Dendritic cell treated with granulocyte-macrophage colony-stimulating factor and Interleukin-4, amounts not matched to agents 40 ng/mL and 50 ng/mL, for 4 days (primary cell): ENCODE results near the gene LRRC8B.
A peak's percentile ranks its signal among the peaks of the same experiment; 100 is the strongest.
"Not testable (repeated sequence)": the region's sequence is repeated elsewhere in the genome, so short reads cannot be mapped to it uniquely, and the experiment has no call there.

Source experiments
- H3K27ac Mint-ChIP-seq: one replicate; pipeline ENCODE4 v1.8.0; 2022; ENCODE audit warnings: mild to moderate bottlenecking, mixed read lengths
- H3K27me3 Mint-ChIP-seq: one replicate; pipeline ENCODE4 v1.8.0; 2022; ENCODE audit warnings: mild to moderate bottlenecking, mixed read lengths
- H3K36me3 Mint-ChIP-seq: one replicate; pipeline ENCODE4 v1.8.0; 2022; ENCODE audit warnings: low read depth, mixed read lengths
- H3K4me1 Mint-ChIP-seq: one replicate; pipeline ENCODE4 v1.8.0; 2022; ENCODE audit warnings: low read depth, mixed read lengths
- H3K4me3 Mint-ChIP-seq: one replicate; pipeline ENCODE4 v1.8.0; 2022; ENCODE audit warnings: mild to moderate bottlenecking, moderate library complexity, mixed read lengths
- H3K9me3 Mint-ChIP-seq: one replicate; pipeline ENCODE4 v1.8.0; 2022; ENCODE audit warnings: mixed read lengths
- intact Hi-C: fragments of 100-400 bp; cut with micrococcal nuclease; formaldehyde crosslinking; loops from one replicate; pipeline ENCODE4 v1.15.0; 2022

The LRRC8B gene

DNA sequence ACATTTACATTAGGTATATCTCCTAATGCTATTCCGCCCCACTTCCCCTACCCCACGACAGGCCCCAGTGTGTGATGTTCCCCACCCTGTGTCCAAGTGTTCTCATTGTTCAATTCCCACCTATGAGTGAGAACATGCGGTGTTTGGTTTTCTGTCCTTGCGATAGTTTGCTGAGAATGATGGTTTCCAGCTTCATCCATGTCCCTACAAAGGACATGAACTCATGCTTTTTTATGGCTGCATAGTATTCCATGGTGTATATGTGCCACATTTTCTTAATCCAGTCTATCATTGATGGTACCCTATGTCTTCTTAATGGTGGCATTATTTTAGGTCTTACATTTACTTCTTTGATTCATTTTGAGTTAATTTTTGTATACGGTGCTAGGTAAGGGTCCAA is 14.6 kb upstream of the LRRC8B start:
- H3K4me3 Mint-ChIP-seq, intact Hi-C loops, H3K27ac Mint-ChIP-seq, H3K36me3 Mint-ChIP-seq, H3K27me3 Mint-ChIP-seq: not testable (repeated sequence)
- Mint-ChIP-seq H3K4me1 (peaks cover 11% of the 10 kb centered on the region), H3K9me3 (peaks cover 12% of the 10 kb centered on the region)

DNA sequence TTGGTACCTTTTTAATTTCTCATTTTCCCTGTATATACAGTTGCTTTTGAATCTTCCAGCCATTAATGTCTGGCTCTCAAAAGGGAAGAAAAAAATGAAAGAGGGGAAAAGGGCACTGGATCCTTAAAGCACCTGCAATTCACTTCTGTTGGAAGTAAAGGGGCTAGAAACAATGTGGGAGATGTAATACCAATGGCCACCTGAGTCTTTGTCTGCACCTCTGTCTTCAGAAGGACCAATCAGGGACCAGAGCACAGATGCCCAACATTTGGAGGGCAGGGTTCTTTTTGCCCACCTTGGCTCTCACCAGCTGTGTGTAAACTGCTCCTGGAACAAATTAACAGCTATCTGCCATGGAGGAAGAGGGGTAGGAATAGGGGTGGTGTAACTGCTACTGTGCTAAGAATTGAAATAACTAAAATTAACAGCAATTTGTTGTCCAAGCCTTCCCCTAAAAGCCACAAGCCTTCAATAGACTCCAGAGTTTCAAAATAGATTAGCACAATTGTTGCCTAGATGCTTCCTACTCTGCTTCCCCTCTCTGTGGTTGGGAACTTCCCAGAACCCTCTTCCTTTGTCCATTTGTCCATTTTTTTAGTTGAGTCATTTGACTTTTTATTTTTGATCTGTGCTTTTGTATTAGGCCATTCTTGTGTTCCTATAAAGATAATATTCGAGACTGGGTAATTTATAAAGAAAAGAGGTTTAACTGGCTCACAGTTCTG is 11.5 kb upstream of the LRRC8B start:
- intact Hi-C loops = no loop called here
- peaks cover 11% of the 10 kb centered on the region for H3K4me1 Mint-ChIP-seq
- H3K4me3 Mint-ChIP-seq = no peak overlapping the region
- no peaks in the 10 kb centered on the region for H3K36me3 Mint-ChIP-seq
- H3K27me3 Mint-ChIP-seq = no peaks in the 10 kb centered on the region
- H3K27ac Mint-ChIP-seq = no peak overlapping the region
- H3K9me3 Mint-ChIP-seq = peaks cover 6% of the 10 kb centered on the region

DNA sequence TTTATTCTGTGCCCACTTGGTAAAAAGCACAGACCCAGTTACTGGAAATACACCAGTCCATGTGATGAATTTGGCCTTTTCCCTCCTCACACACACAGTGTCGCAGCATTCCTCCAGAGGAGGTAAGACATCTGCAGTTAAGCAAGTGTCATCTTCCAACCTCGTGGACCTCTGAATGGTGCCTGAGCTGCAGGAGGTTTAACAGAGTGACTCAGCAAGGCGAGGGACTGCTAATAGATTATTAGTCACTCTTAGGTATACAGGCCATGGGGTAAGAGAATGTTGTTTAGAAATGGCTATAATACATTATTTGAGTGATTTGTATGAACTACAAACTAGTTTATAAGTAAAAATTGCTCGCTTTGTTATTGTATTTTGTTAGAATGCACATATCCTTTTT is 8.6 kb upstream of the LRRC8B start:
- intact Hi-C loops = no loop called here
- Mint-ChIP-seq H3K4me1 (peaks cover 11% of the 10 kb centered on the region), H3K27ac (no peak overlapping the region), H3K36me3 (no peaks in the 10 kb centered on the region), H3K9me3 (no peaks in the 10 kb centered on the region), H3K4me3 (no peak overlapping the region), H3K27me3 (no peaks in the 10 kb centered on the region)

DNA sequence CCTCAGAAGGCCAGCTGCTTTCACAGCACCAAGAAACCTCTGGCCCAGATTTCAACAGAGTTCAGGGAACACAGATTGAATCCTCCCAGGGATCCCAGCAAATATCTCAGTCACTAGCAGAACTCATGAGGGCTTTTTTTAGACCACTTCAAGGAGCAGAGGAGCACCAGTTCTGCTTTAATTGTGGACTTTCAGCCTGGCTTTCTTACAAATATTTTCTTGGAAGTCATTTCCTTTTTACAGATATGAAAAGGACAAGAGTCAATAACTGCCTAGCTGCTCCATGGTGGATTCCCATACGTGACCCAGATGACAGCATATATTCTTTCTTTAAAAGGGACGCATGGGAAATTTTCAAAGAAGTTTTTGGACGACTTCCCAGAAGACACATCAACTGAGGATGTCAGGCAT is 6.4 kb upstream of the LRRC8B start:
- Mint-ChIP-seq H3K4me1 (peaks cover 13% of the 10 kb centered on the region), H3K9me3 (no peaks in the 10 kb centered on the region), H3K36me3 (no peaks in the 10 kb centered on the region), H3K4me3 (no peak overlapping the region), H3K27ac (no peak overlapping the region), H3K27me3 (no peaks in the 10 kb centered on the region)
- intact Hi-C loops = no loop called here

DNA sequence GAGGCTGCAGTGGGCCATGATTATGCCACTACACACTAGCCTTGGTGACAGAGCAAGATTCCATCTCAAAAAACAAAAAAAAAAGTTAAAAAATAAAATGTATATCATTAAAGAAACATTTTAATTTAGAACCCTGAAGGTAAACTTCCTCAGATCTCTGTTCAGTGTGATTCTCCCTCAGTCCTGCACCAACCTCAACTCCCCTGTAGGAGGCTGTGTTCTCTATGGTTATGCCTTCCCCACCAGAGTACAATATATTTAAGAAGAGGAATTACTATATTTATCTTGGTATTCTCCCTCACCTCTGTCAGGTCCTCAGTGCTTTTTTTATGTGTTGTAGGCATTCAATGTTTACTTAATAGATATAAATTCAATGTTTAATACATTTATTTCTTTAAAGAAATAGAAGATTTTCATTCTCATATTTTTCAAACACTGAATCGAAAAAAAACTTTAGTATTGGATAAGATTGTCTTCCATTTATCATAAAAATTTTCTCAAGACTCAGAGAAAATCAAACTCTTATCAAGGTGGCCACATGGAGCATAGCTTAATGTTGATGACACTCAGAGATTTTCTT is 4.8 kb upstream of the LRRC8B start:
- no peak overlapping the region for H3K4me3 Mint-ChIP-seq
- H3K4me1 Mint-ChIP-seq = peaks cover 17% of the 10 kb centered on the region
- peaks cover 2% of the 10 kb centered on the region for H3K36me3 Mint-ChIP-seq
- H3K27ac Mint-ChIP-seq = no peak overlapping the region
- peaks cover 3% of the 10 kb centered on the region for H3K27me3 Mint-ChIP-seq
- H3K9me3 Mint-ChIP-seq = no peaks in the 10 kb centered on the region
- intact Hi-C loops = loop anchor here (1.0 kb wide), 1 partner anchor 79 kb away; no protein-coding TSS in a partner anchor

DNA sequence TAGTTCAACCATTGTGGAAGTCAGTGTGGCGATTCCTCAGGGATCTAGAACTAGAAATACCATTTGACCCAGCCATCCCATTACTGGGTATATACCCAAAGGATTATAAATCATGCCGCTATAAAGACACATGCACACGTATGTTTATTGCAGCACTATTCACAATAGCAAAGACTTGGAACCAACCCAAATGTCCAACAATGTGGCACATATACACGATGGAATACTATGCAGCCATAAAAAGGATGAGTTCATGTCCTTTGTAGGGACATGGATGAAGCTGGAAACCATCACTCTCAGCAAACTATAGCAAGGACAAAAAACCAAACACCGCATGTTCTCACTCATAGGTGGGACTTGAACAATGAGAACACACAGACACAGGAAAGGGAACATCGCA is 2.7 kb upstream of the LRRC8B start:
- H3K9me3 Mint-ChIP-seq, H3K27ac Mint-ChIP-seq, H3K4me3 Mint-ChIP-seq, intact Hi-C loops, H3K27me3 Mint-ChIP-seq: not testable (repeated sequence)
- Mint-ChIP-seq H3K36me3 (peaks cover 10% of the 10 kb centered on the region), H3K4me1 (peaks cover 17% of the 10 kb centered on the region)

DNA sequence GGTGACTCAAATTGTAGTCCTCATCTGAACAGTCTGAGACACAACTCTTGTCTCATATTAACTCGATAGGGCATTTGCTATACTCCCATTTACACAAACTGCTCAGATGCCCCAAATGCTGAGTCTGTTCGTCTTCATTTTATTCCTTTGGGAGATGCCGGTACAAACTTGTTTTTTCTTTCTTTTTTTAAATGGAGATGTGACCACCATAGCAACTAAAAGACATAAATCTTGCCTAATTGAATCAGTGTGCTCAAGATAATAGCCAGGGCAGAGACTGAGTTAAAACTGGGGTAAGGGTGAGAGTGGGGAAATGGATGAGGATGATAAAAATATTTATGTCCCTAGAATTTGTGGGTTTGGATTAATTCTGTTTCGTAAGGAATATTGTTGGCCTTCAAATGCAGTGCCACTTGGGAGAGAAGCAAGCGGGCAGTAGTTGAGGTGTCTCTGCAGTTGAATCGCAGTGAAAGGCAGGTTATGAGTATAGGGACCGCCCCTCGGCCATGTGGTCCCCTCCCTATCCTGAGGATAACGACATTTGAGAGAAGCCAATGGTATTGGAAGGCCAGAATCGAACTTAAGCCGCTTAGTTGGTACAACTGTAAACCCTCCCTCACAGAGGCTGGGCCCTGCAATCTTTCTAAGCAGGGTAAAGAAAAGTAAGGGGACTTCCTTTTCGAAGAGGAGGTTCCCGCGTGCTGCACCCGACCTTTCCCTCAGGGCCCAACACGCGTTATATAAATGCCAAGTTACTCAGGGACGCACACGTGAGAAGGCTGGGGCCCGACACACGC is 859 bp upstream of the LRRC8B start:
- Mint-ChIP-seq H3K27ac (peak overlapping the region; percentile 93), H3K36me3 (peaks cover 10% of the 10 kb centered on the region), H3K9me3 (no peaks in the 10 kb centered on the region), H3K4me1 (peaks cover 17% of the 10 kb centered on the region), H3K27me3 (peaks cover 3% of the 10 kb centered on the region), H3K4me3 (peak overlapping the region; percentile 85)
- intact Hi-C loops = no loop called here

DNA sequence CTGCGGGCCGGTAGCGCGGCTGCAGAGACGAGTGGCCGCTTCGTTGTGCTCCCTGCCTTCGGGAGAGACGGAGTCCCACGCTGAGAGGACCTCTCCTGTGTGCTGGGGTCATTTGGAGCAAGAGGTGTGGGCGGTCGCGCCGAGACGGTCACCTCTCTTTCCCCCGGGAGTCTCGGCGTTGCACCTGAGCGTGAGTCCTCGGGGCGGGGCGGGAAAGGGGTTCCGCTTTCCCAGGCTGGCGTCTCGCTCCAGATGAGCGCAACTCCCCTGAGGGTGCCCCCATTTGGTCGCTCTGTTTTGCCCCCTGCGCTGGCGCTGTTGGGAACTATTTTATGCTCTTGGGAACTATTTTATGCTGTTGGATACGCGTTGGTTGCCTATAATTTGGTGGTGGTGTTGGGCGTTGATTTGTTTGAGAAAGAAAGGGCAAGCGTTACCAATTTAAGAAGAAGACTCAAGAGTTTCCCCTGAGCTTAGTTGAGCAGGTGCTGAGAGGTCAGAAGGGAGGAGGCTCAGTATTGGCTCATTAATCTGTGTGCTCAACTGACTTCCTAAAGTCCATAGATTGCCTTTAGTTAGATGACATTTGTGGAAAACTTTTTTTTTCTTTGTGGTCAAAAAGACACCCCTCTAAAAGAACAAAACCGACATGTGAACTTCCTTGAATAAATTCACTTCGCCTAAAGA is 683 bp downstream of the LRRC8B start:
- no peaks in the 10 kb centered on the region for H3K9me3 Mint-ChIP-seq
- intact Hi-C loops = no loop called here
- H3K4me3 Mint-ChIP-seq = peak overlapping the region; percentile 85
- H3K4me1 Mint-ChIP-seq = peaks cover 22% of the 10 kb centered on the region
- H3K27ac Mint-ChIP-seq = peak overlapping the region; percentile 93
- H3K36me3 Mint-ChIP-seq = peaks cover 19% of the 10 kb centered on the region
- peaks cover 3% of the 10 kb centered on the region for H3K27me3 Mint-ChIP-seq

DNA sequence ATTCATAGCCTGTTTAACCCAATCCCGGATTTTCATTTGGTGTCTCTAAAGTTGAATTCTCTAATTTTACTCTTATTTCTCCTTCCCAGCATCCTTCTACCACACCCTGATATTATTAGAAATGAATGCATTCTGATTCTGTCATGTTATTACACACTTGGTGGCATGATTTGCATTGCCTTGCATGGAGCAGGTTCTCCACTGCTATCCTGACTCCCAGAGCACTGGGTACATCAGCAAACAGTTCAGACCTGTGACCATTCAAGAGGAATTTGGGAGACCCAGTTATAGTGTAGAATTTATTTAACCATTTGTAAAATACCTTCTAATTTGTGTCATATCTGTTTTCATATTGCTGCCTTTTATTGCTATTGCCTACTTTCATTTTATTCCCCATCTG is 2.6 kb downstream of the LRRC8B start:
- Mint-ChIP-seq H3K27ac (no peak overlapping the region), H3K27me3 (peaks cover 3% of the 10 kb centered on the region), H3K36me3 (peaks cover 24% of the 10 kb centered on the region), H3K4me1 (peaks cover 39% of the 10 kb centered on the region), H3K9me3 (no peaks in the 10 kb centered on the region), H3K4me3 (no peak overlapping the region)
- intact Hi-C loops = no loop called here

DNA sequence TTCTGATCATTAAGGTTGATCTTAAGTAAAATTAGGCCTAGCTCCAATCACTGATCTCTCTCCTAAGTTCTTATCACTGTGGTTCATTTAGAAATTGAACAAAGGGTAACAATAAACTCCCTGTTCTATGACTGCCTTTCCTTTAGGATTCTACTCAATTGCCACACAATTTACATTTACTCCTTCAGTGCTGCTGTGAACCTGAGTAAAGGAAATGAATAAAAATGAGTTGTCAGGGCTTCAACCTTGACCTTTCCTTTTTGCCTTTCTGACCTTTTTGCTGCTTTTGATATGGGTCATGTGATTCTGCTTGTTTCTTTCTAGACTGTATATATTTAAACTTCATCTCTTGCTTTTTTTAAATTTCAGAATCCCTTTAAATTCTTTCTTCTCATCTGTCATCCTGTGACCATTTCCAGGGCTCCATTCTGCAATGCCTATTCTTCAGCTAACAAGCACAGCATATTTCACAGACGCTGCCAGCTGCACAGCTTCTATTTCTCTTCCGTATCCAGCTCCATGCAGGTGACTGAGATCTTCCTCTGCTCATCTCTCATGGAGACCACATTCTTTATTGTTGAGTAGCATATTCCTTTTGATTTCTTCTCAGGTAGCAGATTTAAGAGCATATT is 3.2 kb downstream of the LRRC8B start:
- Mint-ChIP-seq H3K27me3 (peaks cover 3% of the 10 kb centered on the region), H3K36me3 (peaks cover 27% of the 10 kb centered on the region), H3K9me3 (no peaks in the 10 kb centered on the region), H3K4me3 (no peak overlapping the region), H3K27ac (no peak overlapping the region), H3K4me1 (peaks cover 42% of the 10 kb centered on the region)
- intact Hi-C loops = no loop called here

DNA sequence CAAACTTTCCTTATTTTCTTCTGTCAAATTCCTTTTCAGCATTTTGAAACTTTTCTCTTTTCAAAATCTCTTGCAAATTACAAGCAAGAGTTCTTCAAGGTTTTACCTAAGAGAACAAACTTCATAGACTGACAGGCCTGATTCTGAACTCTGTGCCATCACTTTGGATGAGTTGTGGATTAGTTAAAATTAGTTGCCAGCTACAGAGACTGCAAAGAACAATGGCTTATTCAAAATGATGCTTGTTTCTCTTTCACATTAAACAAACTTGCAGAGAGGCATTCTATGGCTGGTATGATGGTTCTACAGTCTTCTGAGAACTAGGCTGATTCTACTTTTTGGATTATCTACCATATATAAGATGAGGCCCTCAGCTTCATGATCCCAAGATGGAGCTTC is 3.8 kb downstream of the LRRC8B start:
- Mint-ChIP-seq H3K27ac (no peak overlapping the region), H3K4me1 (peaks cover 44% of the 10 kb centered on the region), H3K36me3 (peaks cover 27% of the 10 kb centered on the region), H3K4me3 (no peak overlapping the region), H3K9me3 (no peaks in the 10 kb centered on the region), H3K27me3 (peaks cover 3% of the 10 kb centered on the region)
- intact Hi-C loops = no loop called here

DNA sequence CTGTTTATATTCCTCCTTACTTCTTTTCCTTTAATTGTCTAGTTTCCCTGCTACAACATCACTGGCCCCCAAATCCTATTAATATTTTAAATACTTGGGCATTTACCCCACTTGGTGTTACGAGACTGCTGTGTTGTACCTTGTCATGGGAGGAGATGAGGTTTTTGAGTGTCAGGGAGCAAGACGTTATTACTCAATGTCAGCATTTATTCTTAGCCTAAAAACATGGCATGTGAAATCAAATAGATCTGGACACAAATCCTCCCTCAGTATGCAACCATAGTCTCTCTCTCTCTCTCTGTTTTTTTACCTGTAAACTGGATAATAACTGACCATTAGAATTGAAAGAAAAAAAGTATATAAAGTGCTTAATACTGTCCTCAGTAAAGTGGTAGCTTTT is 4.6 kb downstream of the LRRC8B start:
- no peak overlapping the region for H3K4me3 Mint-ChIP-seq

DNA sequence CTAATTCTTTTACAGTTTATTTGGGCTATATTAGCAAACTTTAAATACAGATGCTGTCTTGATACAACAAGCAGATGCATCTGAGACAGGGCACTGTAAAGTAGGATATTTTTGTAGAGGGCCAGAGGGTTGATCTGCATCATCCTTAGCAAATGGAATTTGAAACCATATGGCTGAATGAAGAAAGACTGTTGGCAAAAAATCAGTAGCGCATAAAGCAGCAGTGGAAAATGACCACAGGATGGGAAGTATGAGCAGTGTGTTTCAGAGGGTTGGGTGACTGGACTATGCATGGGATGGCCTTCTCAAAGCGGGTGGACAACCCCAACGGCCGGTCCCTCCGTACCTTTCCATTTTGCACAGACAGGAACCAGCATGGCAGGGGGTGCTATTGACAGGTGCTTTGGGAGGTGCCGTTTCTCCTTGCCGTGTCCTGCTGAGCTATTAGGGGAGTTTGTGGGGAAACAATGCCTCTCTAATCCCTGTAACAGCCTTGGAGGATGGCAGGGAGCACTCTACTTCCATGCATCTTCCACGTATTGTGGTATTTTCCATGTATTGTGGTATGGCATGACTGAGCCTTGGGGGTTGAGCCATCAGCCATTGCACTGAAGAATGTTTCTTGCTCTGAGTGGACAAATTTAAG is 5.9 kb downstream of the LRRC8B start:
- H3K4me3 Mint-ChIP-seq = no peak overlapping the region
- H3K27ac Mint-ChIP-seq = no peak overlapping the region
- intact Hi-C loops = loop anchor here (5.0 kb wide), 1 partner anchor 62 kb away; no protein-coding TSS in a partner anchor
- peaks cover 36% of the 10 kb centered on the region for H3K4me1 Mint-ChIP-seq
- no peaks in the 10 kb centered on the region for H3K27me3 Mint-ChIP-seq
- H3K36me3 Mint-ChIP-seq = peaks cover 22% of the 10 kb centered on the region
- no peaks in the 10 kb centered on the region for H3K9me3 Mint-ChIP-seq

More for the DNA sequence above, 4.6 kb downstream of the LRRC8B start:
- H3K27ac Mint-ChIP-seq = no peak overlapping the region
- no peaks in the 10 kb centered on the region for H3K27me3 Mint-ChIP-seq
- H3K9me3 Mint-ChIP-seq = no peaks in the 10 kb centered on the region
- peaks cover 38% of the 10 kb centered on the region for H3K4me1 Mint-ChIP-seq
- H3K36me3 Mint-ChIP-seq = peaks cover 27% of the 10 kb centered on the region
- intact Hi-C loops = no loop called here
